Osteoblast (primary cell): ENCODE data around the gene CDH5. TPM values are rescaled to one million over a fixed set of nuclear protein-coding genes. Genes with fewer than 3 reads are reported as not detected.

Experiments
- DNase-seq: peaks from one replicate; pipeline ENCODE4 v3.0.0; 2011; ENCODE audit warnings: low spot score, mixed read lengths; ENCODE audit not compliant: insufficient read length; ENCODE audit errors: missing footprints
- H2AFZ ChIP-seq: 2 replicates; pipeline ENCODE4 v1.6.0; 2011; ENCODE audit warnings: mild to moderate bottlenecking, low read length
- H3K27ac ChIP-seq: 2 replicates; pipeline ENCODE4 v1.5.1; 2011; ENCODE audit warnings: mild to moderate bottlenecking, low read depth, low read length, moderate library complexity
- H3K27me3 ChIP-seq: 2 replicates; pipeline ENCODE4 v1.6.0; 2012; ENCODE audit warnings: mild to moderate bottlenecking, control low read depth, inconsistent platforms, low read length, moderate library complexity; ENCODE audit not compliant: insufficient read depth
- H3K36me3 ChIP-seq: 2 replicates; pipeline ENCODE4 v1.5.1; 2011; ENCODE audit warnings: mild to moderate bottlenecking, low read length, control low read depth, moderate library complexity; ENCODE audit not compliant: insufficient read depth
- H3K4me1 ChIP-seq: 2 replicates; pipeline ENCODE4 v1.5.1; 2011; ENCODE audit warnings: mild to moderate bottlenecking, low read length, control low read depth, moderate library complexity; ENCODE audit not compliant: insufficient read depth
- H3K4me2 ChIP-seq: 2 replicates; pipeline ENCODE4 v1.6.0; 2011; ENCODE audit warnings: mild to moderate bottlenecking, low read length; ENCODE audit not compliant: insufficient read depth
- H3K4me3 ChIP-seq: fragments of 200-600 bp; sonication (generic); 3 replicates; pipeline ENCODE4 v1.5.1; 2012; ENCODE audit warnings: mild to moderate bottlenecking, low read length, inconsistent platforms; ENCODE audit not compliant: insufficient read depth
- H3K79me2 ChIP-seq: 2 replicates; pipeline ENCODE4 v1.6.0; 2012; ENCODE audit warnings: mild to moderate bottlenecking, low read length, control low read depth, inconsistent platforms; ENCODE audit not compliant: insufficient read depth
- H3K9me3 ChIP-seq: 2 replicates; pipeline ENCODE4 v1.5.1; 2011; ENCODE audit warnings: low read depth, low read length, control low read depth
- H4K20me1 ChIP-seq: 2 replicates; pipeline ENCODE4 v1.6.0; 2012; ENCODE audit warnings: mild to moderate bottlenecking, low read length, control low read depth; ENCODE audit not compliant: insufficient read depth
- total RNA-seq: library from RNA; depleted of rRNA; stranded (reverse); fragments of >200 nt; gene quantifications from 2 replicates; pipeline ENCODE4 v1.2.3, GENCODE V29; 2012
- TF ChIP-seq, protein P1 (sequence below): IDR thresholded peaks from 2 replicates; pipeline ENCODE4 v1.5.1; 2011; ENCODE audit warnings: mild to moderate bottlenecking, low read depth, low read length, moderate library complexity; ENCODE audit errors: extremely low read depth

Gene CDH5
- total RNA-seq, 1 donor, result 0.72 TPM

DNA sequence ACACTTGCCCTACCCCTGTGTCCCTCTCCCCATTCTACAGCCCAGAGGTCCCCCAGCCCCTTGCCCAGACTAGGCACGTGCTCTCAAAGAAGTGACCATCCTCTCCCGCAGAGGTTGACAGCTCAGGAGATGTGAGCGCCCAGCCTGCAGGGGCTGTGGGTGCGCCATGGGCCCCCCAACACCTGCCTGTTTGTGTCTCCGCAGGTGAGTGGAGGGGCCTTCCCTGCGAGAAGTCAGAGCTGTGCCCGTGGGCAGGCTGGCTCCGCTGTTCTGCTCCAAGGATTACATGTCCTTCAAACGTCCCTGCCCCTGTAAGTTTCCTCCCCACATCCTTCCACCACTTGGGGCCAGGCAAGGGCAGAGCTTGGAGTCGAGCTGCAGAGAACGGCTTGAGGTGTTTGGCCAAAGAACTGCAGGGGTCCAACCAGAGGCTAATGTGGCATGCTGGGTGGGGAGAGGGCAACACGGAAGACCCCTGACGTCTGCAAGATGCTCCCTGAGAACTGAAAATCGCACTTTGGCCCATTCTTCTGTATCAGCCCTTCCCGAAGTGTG is 71.0 kb downstream of the CDH5 start:
- DNase-seq, result no peak
- H3K36me3 ChIP-seq, result no peaks in the 10 kb centered on the region
- H4K20me1 ChIP-seq, result no peaks in the 10 kb centered on the region
- no peak overlapping the region for H2AFZ ChIP-seq
- no peak overlapping the region for H3K27ac ChIP-seq
- H3K4me2 ChIP-seq, result no peak overlapping the region
- H3K4me3 ChIP-seq, result no peak overlapping the region
- H3K9me3 ChIP-seq, result no peaks in the 10 kb centered on the region
- H3K4me1 ChIP-seq, result peaks cover 16% of the 10 kb centered on the region
- no peaks in the 10 kb centered on the region for H3K79me2 ChIP-seq
- H3K27me3 ChIP-seq, result peaks cover 4% of the 10 kb centered on the region
- TF ChIP-seq, protein P1, sequence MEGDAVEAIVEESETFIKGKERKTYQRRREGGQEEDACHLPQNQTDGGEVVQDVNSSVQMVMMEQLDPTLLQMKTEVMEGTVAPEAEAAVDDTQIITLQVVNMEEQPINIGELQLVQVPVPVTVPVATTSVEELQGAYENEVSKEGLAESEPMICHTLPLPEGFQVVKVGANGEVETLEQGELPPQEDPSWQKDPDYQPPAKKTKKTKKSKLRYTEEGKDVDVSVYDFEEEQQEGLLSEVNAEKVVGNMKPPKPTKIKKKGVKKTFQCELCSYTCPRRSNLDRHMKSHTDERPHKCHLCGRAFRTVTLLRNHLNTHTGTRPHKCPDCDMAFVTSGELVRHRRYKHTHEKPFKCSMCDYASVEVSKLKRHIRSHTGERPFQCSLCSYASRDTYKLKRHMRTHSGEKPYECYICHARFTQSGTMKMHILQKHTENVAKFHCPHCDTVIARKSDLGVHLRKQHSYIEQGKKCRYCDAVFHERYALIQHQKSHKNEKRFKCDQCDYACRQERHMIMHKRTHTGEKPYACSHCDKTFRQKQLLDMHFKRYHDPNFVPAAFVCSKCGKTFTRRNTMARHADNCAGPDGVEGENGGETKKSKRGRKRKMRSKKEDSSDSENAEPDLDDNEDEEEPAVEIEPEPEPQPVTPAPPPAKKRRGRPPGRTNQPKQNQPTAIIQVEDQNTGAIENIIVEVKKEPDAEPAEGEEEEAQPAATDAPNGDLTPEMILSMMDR, result no peak

- no peak for DNase-seq
- H3K36me3 ChIP-seq, result no peaks in the 10 kb centered on the region
- no peaks in the 10 kb centered on the region for H3K79me2 ChIP-seq
- H3K27me3 ChIP-seq, result peaks cover 4% of the 10 kb centered on the region
- no peak overlapping the region for H3K4me3 ChIP-seq
- H3K4me2 ChIP-seq, result no peak overlapping the region
- H3K27ac ChIP-seq, result no peak overlapping the region
- no peaks in the 10 kb centered on the region for H4K20me1 ChIP-seq
- no peaks in the 10 kb centered on the region for H3K9me3 ChIP-seq
- H3K4me1 ChIP-seq, result peaks cover 18% of the 10 kb centered on the region
- H2AFZ ChIP-seq, result no peak overlapping the region
- TF ChIP-seq, protein P1, result no peak
Measured at GRCh38 chr16:66438536-66438935, 72.0 kb downstream of the CDH5 start.

GRCh38 chr16:66439051-66439730 is 72.7 kb downstream of the CDH5 start:
- H4K20me1 ChIP-seq, result no peaks in the 10 kb centered on the region
- TF ChIP-seq, protein P1, result no peak
- no peaks in the 10 kb centered on the region for H3K79me2 ChIP-seq
- no peaks in the 10 kb centered on the region for H3K36me3 ChIP-seq
- H2AFZ ChIP-seq, result no peak overlapping the region
- H3K4me3 ChIP-seq, result no peak overlapping the region
- H3K9me3 ChIP-seq, result no peaks in the 10 kb centered on the region
- H3K27ac ChIP-seq, result no peak overlapping the region
- H3K4me1 ChIP-seq, result peaks cover 14% of the 10 kb centered on the region
- H3K4me2 ChIP-seq, result no peak overlapping the region
- H3K27me3 ChIP-seq, result peaks cover 4% of the 10 kb centered on the region
- DNase-seq, result no peak

- Histone ChIP-seq H3K27me3 (no peaks in the 10 kb centered on the region), H3K4me1 (peaks cover 14% of the 10 kb centered on the region), H4K20me1 (no peaks in the 10 kb centered on the region), H3K4me3 (no peak overlapping the region), H3K36me3 (no peaks in the 10 kb centered on the region), H3K27ac (no peak overlapping the region), H2AFZ (no peak overlapping the region), H3K79me2 (no peaks in the 10 kb centered on the region), H3K4me2 (no peak overlapping the region), H3K9me3 (no peaks in the 10 kb centered on the region)
- DNase-seq, result no peak
- TF ChIP-seq, protein P1, result no peak
Measured at GRCh38 chr16:66440271-66440802, 73.8 kb downstream of the CDH5 start.
